HepG2 (cell line): ENCODE data around the gene ANG. TPM values are rescaled to one million over a fixed set of nuclear protein-coding genes. Genes with fewer than 3 reads are reported as not detected.
A peak's percentile ranks its signal among the peaks of the same experiment; 100 is the strongest.

Source experiments
- CBX1 ChIP-seq: IDR thresholded peaks from one replicate; pipeline ENCODE4 v1.6.1; 2016; ENCODE audit warnings: antibody characterized with exemption, low read depth
- FOXA1 ChIP-seq, 2 experiments: fragments of 450-650 bp in 1 of 2; sonication (generic) in 1 of 2; formaldehyde crosslinking in 1 of 2; IDR thresholded peaks; 2 replicates each; pipeline versions ENCODE4 v1.4.0 to v1.6.1; 2016 to 2020; ENCODE audit warnings: missing genetic modification reagents in 1 of 2
- NCOR1 ChIP-seq: fragments of 200-600 bp; sonication (generic); IDR thresholded peaks from 2 replicates; pipeline ENCODE4 v1.7.0; 2017; ENCODE audit warnings: antibody characterized with exemption, low read length, borderline replicate concordance
- POLR2G ChIP-seq: fragments of 200-400 bp; formaldehyde crosslinking; IDR thresholded peaks from 2 replicates; pipeline ENCODE4 v1.6.1; 2018; ENCODE audit warnings: mild to moderate bottlenecking, low read depth, low read length, moderate library complexity
- PPARG ChIP-seq: conservative IDR thresholded peaks from 2 replicates; pipeline ENCODE4 v1.6.1; 2016; ENCODE audit warnings: missing biosample characterization, missing genetic modification reagents
- PRPF4 ChIP-seq: fragments of 200-400 bp; formaldehyde crosslinking; IDR thresholded peaks from 2 replicates; pipeline ENCODE4 v1.6.1; 2016; ENCODE audit warnings: low read length, low read depth; ENCODE audit not compliant: poor library complexity, severe bottlenecking
- RBFOX2 ChIP-seq: fragments of 200-400 bp; formaldehyde crosslinking; IDR thresholded peaks from 2 replicates; pipeline ENCODE4 v1.6.1; 2017; ENCODE audit warnings: low read depth, mild to moderate bottlenecking, low read length
- RFX3 ChIP-seq: IDR thresholded peaks from 2 replicates; pipeline ENCODE4 v1.6.1; 2016; ENCODE audit warnings: missing biosample characterization, missing genetic modification reagents
- USF2 ChIP-seq, 2 experiments: sonication (generic) in 1 of 2; formaldehyde crosslinking in 1 of 2; IDR thresholded peaks; 2 replicates each; pipeline versions ENCODE4 v1.5.1 to v1.6.1; 2011 to 2020; ENCODE audit warnings: borderline replicate concordance in 1 of 2, low read depth in 1 of 2, low read length in 1 of 2, mild to moderate bottlenecking in 1 of 2, missing genetic modification reagents in 1 of 2, moderate library complexity in 1 of 2
- ZMYM3 ChIP-seq: sonication (generic); formaldehyde crosslinking; IDR thresholded peaks from 2 replicates; pipeline ENCODE4 v1.5.1; 2020; ENCODE audit warnings: mild to moderate bottlenecking, missing genetic modification reagents
- ZNF780A ChIP-seq: sonication (generic); formaldehyde crosslinking; IDR thresholded peaks from 2 replicates; pipeline ENCODE4 v1.8.0; 2022; ENCODE audit warnings: mild to moderate bottlenecking, missing genetic modification reagents, moderate library complexity
- ZNF83 ChIP-seq: sonication (generic); formaldehyde crosslinking; IDR thresholded peaks from 2 replicates; pipeline ENCODE4 v1.4.0; 2020; ENCODE audit warnings: missing genetic modification reagents, mild to moderate bottlenecking, borderline replicate concordance
- ZNF891 ChIP-seq: sonication (generic); formaldehyde crosslinking; IDR thresholded peaks from 2 replicates; pipeline ENCODE4 v1.5.0; 2020; ENCODE audit warnings: mild to moderate bottlenecking, missing genetic modification reagents
- ZSCAN22 ChIP-seq: sonication (generic); formaldehyde crosslinking; IDR thresholded peaks from 2 replicates; pipeline ENCODE4 v1.4.0; 2020; ENCODE audit warnings: mild to moderate bottlenecking, missing genetic modification reagents
- polyA plus RNA-seq, 8 experiments: library from polyadenylated mRNA; depleted of rRNA in 3 of 8; stranded (reverse) in 7 of 8; unstranded in 1 of 8; fragments of >200 nt; fragmentation: Illumina TruSeq in 4 of 8; extraction: Trizol in 4 of 8; gene quantifications; 2 replicates each; pipeline versions ENCODE4 v1.2.1 to v1.2.3, GENCODE V29; 2011 to 2016; ENCODE audit warnings: low read depth in 4 of 8, missing spikeins in 1 of 8, mixed read lengths in 1 of 8; ENCODE audit not compliant: insufficient read depth in 1 of 8
- total RNA-seq, 5 experiments: library from RNA; depleted of rRNA; stranded (reverse); fragments of >200 nt; fragmentation: Illumina TruSeq; extraction: Trizol; gene quantifications; 2 replicates each; pipeline ENCODE4 v1.2.3, GENCODE V29; 2016; ENCODE audit warnings: low read depth in 1 of 5
- TF ChIP-seq, protein P1 (sequence below): sonication (generic); formaldehyde crosslinking; IDR thresholded peaks from one replicate; pipeline ENCODE4 v1.5.1; 2020; ENCODE audit warnings: mild to moderate bottlenecking, missing genetic modification reagents; ENCODE audit errors: not compliant biosample characterization
- TF ChIP-seq, protein P2 (sequence below): sonication (generic); formaldehyde crosslinking; IDR thresholded peaks from 2 replicates; pipeline ENCODE4 v1.4.0; 2020; ENCODE audit warnings: missing genetic modification reagents

ANG gene
- total and polyA plus RNA-seq, 2 of the 13 experiments (the other 11 are each of a cell fraction or from before 2014, with no cell fraction given) = 83.6 to 401 TPM

DNA sequence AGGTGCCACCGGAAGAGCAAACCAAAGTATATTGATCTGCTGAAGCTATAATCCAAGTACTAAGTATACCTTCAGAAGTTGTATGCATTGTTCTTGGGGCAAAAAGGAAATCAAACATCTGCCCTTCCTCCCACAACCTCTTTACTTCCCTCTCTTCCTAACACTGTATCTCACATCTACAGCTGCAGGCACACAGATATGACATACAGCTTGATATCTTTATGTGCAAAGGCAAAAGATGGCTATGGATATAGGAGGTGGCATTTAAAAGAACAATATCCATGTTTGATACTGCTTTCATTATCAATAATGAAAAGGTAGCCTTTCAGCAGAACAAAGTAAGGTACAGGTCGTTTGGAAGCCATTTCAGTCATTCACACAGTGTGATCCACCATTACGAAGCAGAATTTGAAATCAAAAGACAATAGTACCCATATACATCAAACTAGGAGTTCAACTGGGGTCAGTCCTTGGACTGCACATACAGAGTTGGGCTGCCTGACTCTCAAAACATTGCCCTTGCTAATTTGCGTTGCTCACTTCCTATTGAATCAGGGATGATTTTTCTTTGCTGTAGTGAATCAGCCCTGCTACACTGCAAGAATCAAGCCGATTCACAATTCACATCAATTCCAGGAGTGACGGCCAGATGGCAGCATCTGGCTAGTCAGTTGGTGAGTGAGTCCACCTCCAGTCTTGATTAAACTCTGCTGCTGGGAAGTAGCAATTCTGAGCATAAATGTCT, 8.9 kb downstream of the ANG start (continued):
- TF ChIP-seq, protein P1, sequence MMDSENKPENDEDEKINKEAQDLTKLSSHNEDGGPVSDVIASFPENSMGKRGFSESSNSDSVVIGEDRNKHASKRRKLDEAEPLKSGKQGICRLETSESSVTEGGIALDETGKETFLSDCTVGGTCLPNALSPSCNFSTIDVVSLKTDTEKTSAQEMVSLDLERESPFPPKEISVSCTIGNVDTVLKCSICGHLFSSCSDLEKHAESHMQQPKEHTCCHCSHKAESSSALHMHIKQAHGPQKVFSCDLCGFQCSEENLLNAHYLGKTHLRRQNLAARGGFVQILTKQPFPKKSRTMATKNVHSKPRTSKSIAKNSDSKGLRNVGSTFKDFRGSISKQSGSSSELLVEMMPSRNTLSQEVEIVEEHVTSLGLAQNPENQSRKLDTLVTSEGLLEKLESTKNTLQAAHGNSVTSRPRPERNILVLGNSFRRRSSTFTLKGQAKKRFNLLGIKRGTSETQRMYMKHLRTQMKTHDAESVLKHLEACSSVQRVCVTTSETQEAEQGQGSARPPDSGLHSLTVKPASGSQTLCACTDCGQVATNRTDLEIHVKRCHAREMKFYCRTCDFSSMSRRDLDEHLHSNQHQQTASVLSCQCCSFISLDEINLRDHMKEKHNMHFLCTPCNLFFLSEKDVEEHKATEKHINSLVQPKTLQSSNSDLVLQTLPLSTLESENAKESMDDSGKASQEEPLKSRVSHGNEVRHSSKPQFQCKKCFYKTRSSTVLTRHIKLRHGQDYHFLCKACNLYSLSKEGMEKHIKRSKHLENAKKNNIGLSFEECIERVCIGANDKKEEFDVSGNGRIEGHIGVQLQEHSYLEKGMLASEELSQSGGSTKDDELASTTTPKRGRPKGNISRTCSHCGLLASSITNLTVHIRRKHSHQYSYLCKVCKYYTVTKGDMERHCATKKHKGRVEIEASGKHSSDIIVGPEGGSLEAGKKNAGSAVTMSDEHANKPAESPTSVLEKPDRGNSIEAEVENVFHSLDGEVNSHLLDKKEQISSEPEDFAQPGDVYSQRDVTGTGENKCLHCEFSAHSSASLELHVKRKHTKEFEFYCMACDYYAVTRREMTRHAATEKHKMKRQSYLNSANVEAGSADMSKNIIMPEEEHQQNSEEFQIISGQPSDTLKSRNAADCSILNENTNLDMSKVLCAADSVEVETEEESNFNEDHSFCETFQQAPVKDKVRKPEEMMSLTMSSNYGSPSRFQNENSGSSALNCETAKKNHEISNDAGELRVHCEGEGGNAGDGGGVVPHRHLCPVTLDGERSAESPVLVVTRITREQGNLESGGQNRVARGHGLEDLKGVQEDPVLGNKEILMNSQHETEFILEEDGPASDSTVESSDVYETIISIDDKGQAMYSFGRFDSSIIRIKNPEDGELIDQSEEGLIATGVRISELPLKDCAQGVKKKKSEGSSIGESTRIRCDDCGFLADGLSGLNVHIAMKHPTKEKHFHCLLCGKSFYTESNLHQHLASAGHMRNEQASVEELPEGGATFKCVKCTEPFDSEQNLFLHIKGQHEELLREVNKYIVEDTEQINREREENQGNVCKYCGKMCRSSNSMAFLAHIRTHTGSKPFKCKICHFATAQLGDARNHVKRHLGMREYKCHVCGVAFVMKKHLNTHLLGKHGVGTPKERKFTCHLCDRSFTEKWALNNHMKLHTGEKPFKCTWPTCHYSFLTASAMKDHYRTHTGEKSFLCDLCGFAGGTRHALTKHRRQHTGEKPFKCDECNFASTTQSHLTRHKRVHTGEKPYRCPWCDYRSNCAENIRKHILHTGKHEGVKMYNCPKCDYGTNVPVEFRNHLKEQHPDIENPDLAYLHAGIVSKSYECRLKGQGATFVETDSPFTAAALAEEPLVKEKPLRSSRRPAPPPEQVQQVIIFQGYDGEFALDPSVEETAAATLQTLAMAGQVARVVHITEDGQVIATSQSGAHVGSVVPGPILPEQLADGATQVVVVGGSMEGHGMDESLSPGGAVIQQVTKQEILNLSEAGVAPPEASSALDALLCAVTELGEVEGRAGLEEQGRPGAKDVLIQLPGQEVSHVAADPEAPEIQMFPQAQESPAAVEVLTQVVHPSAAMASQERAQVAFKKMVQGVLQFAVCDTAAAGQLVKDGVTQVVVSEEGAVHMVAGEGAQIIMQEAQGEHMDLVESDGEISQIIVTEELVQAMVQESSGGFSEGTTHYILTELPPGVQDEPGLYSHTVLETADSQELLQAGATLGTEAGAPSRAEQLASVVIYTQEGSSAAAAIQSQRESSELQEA (CRISPR knock-in tag) = no peak
- TF ChIP-seq, protein P2, sequence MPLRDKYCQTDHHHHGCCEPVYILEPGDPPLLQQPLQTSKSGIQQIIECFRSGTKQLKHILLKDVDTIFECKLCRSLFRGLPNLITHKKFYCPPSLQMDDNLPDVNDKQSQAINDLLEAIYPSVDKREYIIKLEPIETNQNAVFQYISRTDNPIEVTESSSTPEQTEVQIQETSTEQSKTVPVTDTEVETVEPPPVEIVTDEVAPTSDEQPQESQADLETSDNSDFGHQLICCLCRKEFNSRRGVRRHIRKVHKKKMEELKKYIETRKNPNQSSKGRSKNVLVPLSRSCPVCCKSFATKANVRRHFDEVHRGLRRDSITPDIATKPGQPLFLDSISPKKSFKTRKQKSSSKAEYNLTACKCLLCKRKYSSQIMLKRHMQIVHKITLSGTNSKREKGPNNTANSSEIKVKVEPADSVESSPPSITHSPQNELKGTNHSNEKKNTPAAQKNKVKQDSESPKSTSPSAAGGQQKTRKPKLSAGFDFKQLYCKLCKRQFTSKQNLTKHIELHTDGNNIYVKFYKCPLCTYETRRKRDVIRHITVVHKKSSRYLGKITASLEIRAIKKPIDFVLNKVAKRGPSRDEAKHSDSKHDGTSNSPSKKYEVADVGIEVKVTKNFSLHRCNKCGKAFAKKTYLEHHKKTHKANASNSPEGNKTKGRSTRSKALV (CRISPR knock-in tag) = no peak
- no peak for TF ChIP-seq ZNF83
- no peak for TF ChIP-seq RFX3 (CRISPR knock-in tag)
- no peak for TF ChIP-seq ZNF780A (CRISPR knock-in tag)
- no peak for TF ChIP-seq PPARG (CRISPR knock-in tag)
- TF ChIP-seq POLR2G = peak; percentile 38; the same call in 1 of the 2 replicates
- no peak for TF ChIP-seq NCOR1
- no peak for TF ChIP-seq ZNF891 (CRISPR knock-in tag)
- TF ChIP-seq PRPF4 = no peak
- no peak for TF ChIP-seq USF2 (IDR thresholded peaks at IDR 0.05; ENCODE audit: low read depth, low read length)
- TF ChIP-seq USF2 (CRISPR knock-in tag; IDR thresholded peaks at IDR 0.05; ENCODE audit: borderline replicate concordance) = no peak
- no peak for TF ChIP-seq FOXA1 (IDR thresholded peaks at IDR 0.05)
- TF ChIP-seq FOXA1 (CRISPR knock-in tag; IDR thresholded peaks at IDR 0.05) = no peak
- TF ChIP-seq ZSCAN22 (CRISPR knock-in tag) = 0 out of 2 replicates have a peak, but pooled peaks have one; percentile 73
- TF ChIP-seq RBFOX2 = peak; percentile 11; the same call in 1 of the 2 replicates
- TF ChIP-seq ZMYM3 (CRISPR knock-in tag) = no peak
- no peak for TF ChIP-seq CBX1
